ENCODE results near the gene PPY. TPM values are rescaled to one million over a fixed set of nuclear protein-coding genes. Genes with fewer than 3 reads are reported as not detected.
A peak's percentile ranks its signal among the peaks of the same experiment; 100 is the strongest.

PPY gene
- total RNA-seq, 1 donor from 2014 or later: not detected

DNA sequence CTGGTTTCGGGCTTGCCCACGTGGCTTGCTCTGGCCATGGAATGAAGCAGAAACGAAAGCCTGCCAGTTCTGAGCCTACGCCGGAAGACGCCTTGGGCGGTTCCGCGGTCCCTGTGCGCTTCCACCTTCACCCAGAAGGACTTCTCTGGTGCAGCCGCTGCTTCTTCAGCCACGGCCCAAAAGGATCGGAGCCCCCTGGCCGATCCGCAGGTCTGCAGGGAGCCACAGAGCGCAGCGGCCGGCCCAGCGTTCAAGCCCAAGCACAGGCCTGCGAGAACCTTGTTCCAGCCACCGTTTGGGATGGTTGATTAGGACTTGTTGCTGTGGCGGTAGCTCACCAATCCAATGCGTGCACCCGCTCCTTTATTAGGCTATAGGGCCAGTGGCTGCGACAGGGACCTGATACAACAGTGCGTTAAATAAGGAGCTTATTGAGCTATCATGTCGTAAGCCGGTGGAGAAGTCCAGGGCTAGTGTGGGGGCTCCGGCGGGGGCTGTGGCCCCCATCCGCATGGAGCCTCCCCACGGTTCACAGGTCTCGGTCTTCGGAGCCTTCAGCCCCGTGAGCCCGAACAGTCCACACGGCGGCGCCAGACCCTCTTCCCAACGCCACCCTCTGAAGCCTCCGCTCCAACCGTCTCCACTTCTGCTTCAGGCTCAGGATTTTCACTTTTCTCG lies 24.8 kb downstream of the PPY start:
- H3K4me1 Mint-ChIP-seq: no peaks in the 10 kb centered on the region
- DNase-seq (ENCODE audit: low read depth, low spot score): no peak
- no peaks in the 10 kb centered on the region for H3K36me3 Mint-ChIP-seq (ENCODE audit: low read depth)
- TF ChIP-seq, protein P1, sequence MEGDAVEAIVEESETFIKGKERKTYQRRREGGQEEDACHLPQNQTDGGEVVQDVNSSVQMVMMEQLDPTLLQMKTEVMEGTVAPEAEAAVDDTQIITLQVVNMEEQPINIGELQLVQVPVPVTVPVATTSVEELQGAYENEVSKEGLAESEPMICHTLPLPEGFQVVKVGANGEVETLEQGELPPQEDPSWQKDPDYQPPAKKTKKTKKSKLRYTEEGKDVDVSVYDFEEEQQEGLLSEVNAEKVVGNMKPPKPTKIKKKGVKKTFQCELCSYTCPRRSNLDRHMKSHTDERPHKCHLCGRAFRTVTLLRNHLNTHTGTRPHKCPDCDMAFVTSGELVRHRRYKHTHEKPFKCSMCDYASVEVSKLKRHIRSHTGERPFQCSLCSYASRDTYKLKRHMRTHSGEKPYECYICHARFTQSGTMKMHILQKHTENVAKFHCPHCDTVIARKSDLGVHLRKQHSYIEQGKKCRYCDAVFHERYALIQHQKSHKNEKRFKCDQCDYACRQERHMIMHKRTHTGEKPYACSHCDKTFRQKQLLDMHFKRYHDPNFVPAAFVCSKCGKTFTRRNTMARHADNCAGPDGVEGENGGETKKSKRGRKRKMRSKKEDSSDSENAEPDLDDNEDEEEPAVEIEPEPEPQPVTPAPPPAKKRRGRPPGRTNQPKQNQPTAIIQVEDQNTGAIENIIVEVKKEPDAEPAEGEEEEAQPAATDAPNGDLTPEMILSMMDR (conservative IDR thresholded peaks at IDR 0.05): peak; percentile 52
- H3K27me3 Mint-ChIP-seq (ENCODE audit: low read depth): peaks cover 5% of the 10 kb centered on the region
- H3K27ac Mint-ChIP-seq (ENCODE audit: unreplicated experiment): no peak overlapping the region
- H3K4me3 Mint-ChIP-seq: no peak overlapping the region
- H3K9me3 Mint-ChIP-seq: no peaks in the 10 kb centered on the region

DNA sequence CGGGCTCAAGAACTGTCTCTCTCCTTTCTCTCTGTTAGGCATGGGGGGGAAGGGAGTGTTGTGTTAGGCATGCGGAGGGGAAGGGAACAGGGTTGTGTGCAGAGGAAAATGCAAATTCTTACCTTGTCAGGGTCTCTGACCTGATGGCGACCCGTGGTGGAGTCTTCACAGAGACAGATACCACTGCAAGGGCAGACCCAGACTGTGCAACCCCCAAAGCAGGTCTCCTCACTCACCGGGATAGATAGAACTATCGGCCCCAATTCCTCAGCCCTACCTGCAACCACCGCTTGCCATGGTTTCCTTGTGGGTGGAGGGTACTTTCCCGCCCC lies 25.3 kb downstream of the PPY start:
- TF ChIP-seq, protein P1 (conservative IDR thresholded peaks at IDR 0.05): no peak
- H3K4me3 Mint-ChIP-seq: no peak overlapping the region
- no peak for DNase-seq (ENCODE audit: low read depth, low spot score)

DNA sequence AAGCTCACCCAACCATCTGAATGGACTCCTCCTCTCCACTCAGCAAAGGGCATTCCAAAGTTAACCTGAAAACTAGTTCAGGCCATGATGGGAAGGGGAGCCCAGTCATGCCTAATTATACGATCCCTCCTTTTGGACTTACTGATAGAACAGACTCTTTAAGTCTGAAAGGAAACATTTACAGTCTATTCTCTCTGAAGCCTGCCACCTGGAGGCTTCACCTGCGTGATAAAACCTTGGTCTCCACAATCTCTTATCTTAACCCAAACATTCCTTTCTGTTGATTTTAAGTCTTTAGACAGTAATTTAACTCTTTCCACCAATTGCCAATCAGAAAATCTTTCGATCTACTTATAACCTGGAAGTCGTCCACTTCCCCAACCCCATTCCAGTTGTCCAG lies 25.9 kb downstream of the PPY start:
- H3K9me3 Mint-ChIP-seq: no peaks in the 10 kb centered on the region
- TF ChIP-seq, protein P1 (conservative IDR thresholded peaks at IDR 0.05): no peak
- H3K27me3 Mint-ChIP-seq (ENCODE audit: low read depth): peaks cover 3% of the 10 kb centered on the region
- no peaks in the 10 kb centered on the region for H3K36me3 Mint-ChIP-seq (ENCODE audit: low read depth)
- no peak overlapping the region for H3K27ac Mint-ChIP-seq (ENCODE audit: unreplicated experiment)
- DNase-seq (ENCODE audit: low read depth, low spot score): no peak
- no peak overlapping the region for H3K4me3 Mint-ChIP-seq
- no peaks in the 10 kb centered on the region for H3K4me1 Mint-ChIP-seq

More for the DNA sequence above, 25.3 kb downstream of the PPY start:
- Mint-ChIP-seq H3K27ac (ENCODE audit: unreplicated experiment) (no peak overlapping the region), H3K4me1 (no peaks in the 10 kb centered on the region), H3K9me3 (no peaks in the 10 kb centered on the region), H3K36me3 (ENCODE audit: low read depth) (no peaks in the 10 kb centered on the region), H3K27me3 (ENCODE audit: low read depth) (peaks cover 3% of the 10 kb centered on the region)

DNA sequence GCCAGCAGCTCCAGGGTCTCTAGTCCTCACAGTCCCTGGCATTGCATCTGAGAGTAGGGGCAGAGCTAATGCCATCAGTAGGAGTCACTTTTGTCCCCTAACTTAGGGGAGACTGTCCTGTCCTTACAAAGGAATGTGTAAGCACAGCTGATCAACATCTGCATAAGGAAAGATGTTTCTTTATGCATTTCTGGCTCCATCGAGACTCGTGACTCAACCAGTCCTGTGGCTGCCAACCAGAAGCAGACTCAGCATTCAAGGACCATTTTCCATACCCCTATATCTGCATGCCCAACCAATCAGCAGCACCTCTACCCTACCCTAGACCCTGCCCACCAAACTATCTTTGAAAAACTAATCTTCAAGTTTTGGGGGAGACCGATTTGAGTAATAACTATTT lies 26.7 kb downstream of the PPY start:
- no peak overlapping the region for H3K27ac Mint-ChIP-seq (ENCODE audit: unreplicated experiment)
- H3K4me3 Mint-ChIP-seq: no peak overlapping the region
- TF ChIP-seq, protein P1 (conservative IDR thresholded peaks at IDR 0.05): no peak
- H3K36me3 Mint-ChIP-seq (ENCODE audit: low read depth): no peaks in the 10 kb centered on the region
- peaks cover 3% of the 10 kb centered on the region for H3K27me3 Mint-ChIP-seq (ENCODE audit: low read depth)
- H3K4me1 Mint-ChIP-seq: no peaks in the 10 kb centered on the region
- DNase-seq (ENCODE audit: low read depth, low spot score): no peak
- no peaks in the 10 kb centered on the region for H3K9me3 Mint-ChIP-seq

DNA sequence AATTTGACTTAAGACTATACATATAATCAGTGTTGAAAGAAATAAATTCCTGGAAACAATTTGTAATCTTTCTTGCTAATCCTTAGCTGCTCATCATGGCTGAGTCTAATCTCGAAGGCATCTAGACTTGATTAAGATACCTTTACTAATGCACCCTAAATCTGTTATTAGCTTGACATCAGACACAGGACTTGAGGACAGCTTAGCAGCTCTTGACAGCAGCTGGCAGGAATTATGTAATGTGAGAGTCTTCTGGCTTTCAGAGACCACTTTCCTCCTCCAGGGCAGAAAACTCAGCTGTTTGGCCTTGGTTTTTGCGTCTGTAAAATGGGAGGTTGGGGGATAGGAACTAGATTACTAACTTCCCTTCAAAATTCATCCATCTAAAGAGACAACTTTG lies 27.8 kb downstream of the PPY start:
- Mint-ChIP-seq H3K27me3 (ENCODE audit: low read depth) (peaks cover 10% of the 10 kb centered on the region), H3K4me1 (no peaks in the 10 kb centered on the region), H3K9me3 (no peaks in the 10 kb centered on the region), H3K36me3 (ENCODE audit: low read depth) (no peaks in the 10 kb centered on the region), H3K4me3 (no peak overlapping the region), H3K27ac (ENCODE audit: unreplicated experiment) (no peak overlapping the region)
- DNase-seq (ENCODE audit: low read depth, low spot score): no peak
- TF ChIP-seq, protein P1 (conservative IDR thresholded peaks at IDR 0.05): no peak

Measured in neural crest cell (in vitro differentiated cells).